Mucosa of rectum (tissue), 2 donors: Measurements from ENCODE around the gene PKD1L1.
"Not testable (repeated sequence)": the region's sequence is repeated elsewhere in the genome, so short reads cannot be mapped to it uniquely, and the experiment has no call there.

ENCODE experiments used
- H3K27ac ChIP-seq, 2 donors: one replicate each; pipeline ENCODE4 v1.7.0; 2013; ENCODE audit warnings: inconsistent platforms in 2 of 2, low read depth in 2 of 2, low read length in 2 of 2
- H3K27me3 ChIP-seq, 2 donors: one replicate each; pipeline ENCODE4 v1.7.0; 2013; ENCODE audit warnings: low read length in 2 of 2; ENCODE audit not compliant: control insufficient read depth in 2 of 2, insufficient read depth in 2 of 2
- H3K36me3 ChIP-seq, 2 donors: one replicate each; pipeline ENCODE4 v1.7.0; 2013; ENCODE audit warnings: low read length in 2 of 2; ENCODE audit not compliant: control insufficient read depth in 2 of 2, insufficient read depth in 2 of 2
- H3K4me1 ChIP-seq, 2 donors: one replicate each; pipeline ENCODE4 v1.7.0; 2013; ENCODE audit warnings: low read length in 2 of 2, mild to moderate bottlenecking in 1 of 2; ENCODE audit not compliant: control insufficient read depth in 2 of 2, insufficient read depth in 2 of 2
- H3K4me3 ChIP-seq, 2 donors: one replicate each; pipeline ENCODE4 v1.7.0; 2013; ENCODE audit warnings: low read length in 2 of 2
- H3K9ac ChIP-seq, 2 donors: one replicate each; pipeline ENCODE4 v1.7.0; 2013; ENCODE audit warnings: low read length in 2 of 2, low read depth in 1 of 2, mild to moderate bottlenecking in 1 of 2
- H3K9me3 ChIP-seq, 2 donors: one replicate each; pipeline ENCODE4 v1.7.0; 2013; ENCODE audit warnings: low read length in 2 of 2; ENCODE audit not compliant: control insufficient read depth in 2 of 2
- donor health status: healthy.
- donor health status: Normal muscosa, but diverticular disease.

The PKD1L1 gene

GRCh38 chr7:47801423-47801822 lies 146.8 kb downstream of the PKD1L1 start:
- no peaks in the 10 kb centered on the region for H3K27me3 ChIP-seq
- H3K9ac ChIP-seq, result no peak overlapping the region
- no peak overlapping the region for H3K27ac ChIP-seq
- H3K4me3 ChIP-seq, result no peak overlapping the region
- no peaks in the 10 kb centered on the region for H3K4me1 ChIP-seq
- no peaks in the 10 kb centered on the region for H3K9me3 ChIP-seq
- H3K36me3 ChIP-seq, result no peaks in the 10 kb centered on the region

GRCh38 chr7:47799524-47799923 lies 148.7 kb downstream of the PKD1L1 start:
- H3K27me3 ChIP-seq, result no peaks in the 10 kb centered on the region
- no peak overlapping the region for H3K4me3 ChIP-seq
- no peaks in the 10 kb centered on the region for H3K9me3 ChIP-seq
- H3K4me1 ChIP-seq, result no peaks in the 10 kb centered on the region
- H3K9ac ChIP-seq, result no peak overlapping the region
- H3K27ac ChIP-seq, result no peak overlapping the region
- H3K36me3 ChIP-seq, result no peaks in the 10 kb centered on the region

GRCh38 chr7:47796347-47796746 lies 151.9 kb downstream of the PKD1L1 start:
- H3K27me3 ChIP-seq, result no peaks in the 10 kb centered on the region
- no peaks in the 10 kb centered on the region for H3K9me3 ChIP-seq
- no peak overlapping the region for H3K9ac ChIP-seq
- no peak overlapping the region for H3K27ac ChIP-seq
- H3K36me3 ChIP-seq, result no peaks in the 10 kb centered on the region
- no peak overlapping the region for H3K4me3 ChIP-seq
- H3K4me1 ChIP-seq, result no peaks in the 10 kb centered on the region

GRCh38 chr7:47795631-47796030 lies 152.6 kb downstream of the PKD1L1 start:
- no peaks in the 10 kb centered on the region for H3K4me1 ChIP-seq
- H3K27me3 ChIP-seq, result no peaks in the 10 kb centered on the region
- H3K9ac ChIP-seq, result no peak overlapping the region
- no peaks in the 10 kb centered on the region for H3K36me3 ChIP-seq
- no peak overlapping the region for H3K27ac ChIP-seq
- no peaks in the 10 kb centered on the region for H3K9me3 ChIP-seq
- H3K4me3 ChIP-seq, result no peak overlapping the region

GRCh38 chr7:47795126-47795525 lies 153.1 kb downstream of the PKD1L1 start:
- H3K9me3 ChIP-seq, H3K4me3 ChIP-seq, H3K4me1 ChIP-seq, H3K27ac ChIP-seq, H3K36me3 ChIP-seq, H3K9ac ChIP-seq, H3K27me3 ChIP-seq: not testable (repeated sequence)

- Histone ChIP-seq H3K36me3 (no peaks in the 10 kb centered on the region), H3K27me3 (no peaks in the 10 kb centered on the region), H3K4me1 (no peaks in the 10 kb centered on the region), H3K9ac (no peak overlapping the region), H3K9me3 (no peaks in the 10 kb centered on the region), H3K27ac (no peak overlapping the region), H3K4me3 (no peak overlapping the region)
Measured at GRCh38 chr7:47794016-47794415, 154.2 kb downstream of the PKD1L1 start.

- H3K9me3 ChIP-seq, H3K4me3 ChIP-seq, H3K4me1 ChIP-seq, H3K27me3 ChIP-seq, H3K9ac ChIP-seq, H3K36me3 ChIP-seq, H3K27ac ChIP-seq: not testable (repeated sequence)
Measured at GRCh38 chr7:47793186-47793585, 155.1 kb downstream of the PKD1L1 start.

GRCh38 chr7:47792521-47793121 lies 155.6 kb downstream of the PKD1L1 start:
- no peaks in the 10 kb centered on the region for H3K27me3 ChIP-seq
- H3K9me3 ChIP-seq, result no peaks in the 10 kb centered on the region
- H3K36me3 ChIP-seq, result no peaks in the 10 kb centered on the region
- no peak overlapping the region for H3K4me3 ChIP-seq
- H3K9ac ChIP-seq, result no peak overlapping the region
- H3K27ac ChIP-seq, result no peak overlapping the region
- no peaks in the 10 kb centered on the region for H3K4me1 ChIP-seq

GRCh38 chr7:47791682-47792081 lies 156.6 kb downstream of the PKD1L1 start:
- Histone ChIP-seq H3K27me3 (no peaks in the 10 kb centered on the region), H3K4me1 (no peaks in the 10 kb centered on the region), H3K9me3 (no peaks in the 10 kb centered on the region), H3K27ac (no peak overlapping the region), H3K4me3 (no peak overlapping the region), H3K36me3 (no peaks in the 10 kb centered on the region), H3K9ac (no peak overlapping the region)

- H3K9me3 ChIP-seq, result no peaks in the 10 kb centered on the region
- no peaks in the 10 kb centered on the region for H3K36me3 ChIP-seq
- H3K4me1 ChIP-seq, result no peaks in the 10 kb centered on the region
- no peak overlapping the region for H3K9ac ChIP-seq
- H3K27me3 ChIP-seq, result no peaks in the 10 kb centered on the region
- H3K4me3 ChIP-seq, result no peak overlapping the region
- no peak overlapping the region for H3K27ac ChIP-seq
Measured at GRCh38 chr7:47788083-47788482, 160.2 kb downstream of the PKD1L1 start.
